Daoy (cell line): ENCODE results near the gene STAB1. TPM values are rescaled to one million over a fixed set of nuclear protein-coding genes. Genes with fewer than 3 reads are reported as not detected.
"Not testable (repeated sequence)": the region's sequence is repeated elsewhere in the genome, so short reads cannot be mapped to it uniquely, and the experiment has no call there.

Experiments
- DNase-seq: peaks from one replicate; pipeline ENCODE4 v3.0.0-alpha.2; 2015; ENCODE audit warnings: low read depth
- total RNA-seq: library from RNA; depleted of rRNA; stranded (reverse); fragments of >200 nt; shearing (Covaris generic); gene quantifications from 2 replicates; pipeline ENCODE4 v1.2.3, GENCODE V29; 2014

STAB1 gene
- total RNA-seq, 1 experiment from 2014 or later = not detected

GRCh38 chr3:52523386-52524257 lies 28.5 kb downstream of the STAB1 start:
- no peak for DNase-seq

DNA sequence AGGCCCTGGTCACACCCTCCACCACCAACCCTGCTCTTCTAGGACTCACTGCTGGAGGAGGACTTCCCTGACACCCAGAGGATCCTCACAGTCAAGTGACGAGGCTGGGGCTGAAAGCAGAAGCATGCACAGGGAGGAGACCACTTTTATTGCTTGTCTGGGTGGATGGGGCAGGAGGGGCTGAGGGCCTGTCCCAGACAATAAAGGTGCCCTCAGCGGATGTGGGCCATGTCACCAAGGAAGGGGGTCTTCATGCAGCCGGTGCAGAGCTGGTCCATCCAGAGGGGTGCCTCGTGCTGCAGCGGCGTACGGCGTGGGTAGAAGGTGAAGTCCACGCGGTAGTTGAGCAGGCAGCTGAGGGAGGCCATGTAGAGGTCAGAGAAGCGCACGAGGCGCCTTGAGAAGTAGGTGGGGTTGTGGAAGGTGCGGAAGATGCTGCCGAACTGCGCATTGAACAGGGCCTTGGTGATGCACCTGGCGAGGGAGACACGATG lies 29.2 kb downstream of the STAB1 start:
- DNase-seq = no peak

- DNase-seq = no peak
Observed at GRCh38 chr3:52524752-52525679, 29.9 kb downstream of the STAB1 start.

DNA sequence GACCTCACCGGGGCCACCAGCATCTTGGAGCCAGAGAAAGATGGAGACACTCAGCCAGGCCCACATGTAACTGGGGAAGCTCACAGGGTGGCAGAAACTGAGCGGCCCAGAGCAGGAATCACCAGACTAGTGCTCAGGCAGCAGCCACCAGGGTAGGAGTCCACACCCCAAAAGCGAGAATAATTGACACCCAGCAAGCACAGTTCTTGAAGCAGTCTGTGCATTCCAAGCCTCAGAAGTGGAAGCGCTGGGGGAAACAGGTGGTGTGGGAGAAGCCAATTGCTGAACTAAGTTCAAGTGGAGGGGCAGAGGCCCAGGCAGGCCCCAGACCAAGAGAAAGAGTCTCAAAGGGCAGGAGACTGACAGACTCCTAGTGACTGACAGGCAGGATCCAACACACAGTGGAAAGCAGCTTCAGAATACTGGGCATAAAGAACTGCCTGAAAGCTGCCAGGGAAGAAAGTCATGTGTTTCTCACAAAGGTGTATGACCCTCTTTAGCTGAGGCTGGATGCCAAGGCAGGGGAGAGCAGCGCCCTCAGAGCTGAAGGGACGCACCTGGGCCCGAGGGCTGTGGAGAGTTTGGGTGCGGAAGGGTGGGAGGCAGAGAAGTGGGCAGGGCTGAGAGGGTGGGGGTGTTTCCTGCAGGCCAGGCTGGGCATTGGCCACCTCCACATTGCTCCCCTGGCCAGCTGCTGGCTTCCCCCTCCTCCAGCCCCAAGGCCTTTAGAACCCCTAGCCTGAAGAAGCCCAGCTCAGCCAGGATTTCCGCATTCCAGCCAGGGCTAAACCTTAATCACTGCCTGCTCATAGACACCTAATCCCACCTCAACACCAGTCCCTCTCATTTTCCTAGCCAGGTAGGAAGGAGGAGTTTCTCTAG lies 30.8 kb downstream of the STAB1 start:
- no peak for DNase-seq

- not testable (repeated sequence) for DNase-seq
Observed at GRCh38 chr3:52526671-52527038, 31.5 kb downstream of the STAB1 start.

GRCh38 chr3:52527039-52527731 lies 32.0 kb downstream of the STAB1 start:
- DNase-seq = no peak

- DNase-seq = no peak
Observed at GRCh38 chr3:52527732-52528585, 32.8 kb downstream of the STAB1 start.

DNA sequence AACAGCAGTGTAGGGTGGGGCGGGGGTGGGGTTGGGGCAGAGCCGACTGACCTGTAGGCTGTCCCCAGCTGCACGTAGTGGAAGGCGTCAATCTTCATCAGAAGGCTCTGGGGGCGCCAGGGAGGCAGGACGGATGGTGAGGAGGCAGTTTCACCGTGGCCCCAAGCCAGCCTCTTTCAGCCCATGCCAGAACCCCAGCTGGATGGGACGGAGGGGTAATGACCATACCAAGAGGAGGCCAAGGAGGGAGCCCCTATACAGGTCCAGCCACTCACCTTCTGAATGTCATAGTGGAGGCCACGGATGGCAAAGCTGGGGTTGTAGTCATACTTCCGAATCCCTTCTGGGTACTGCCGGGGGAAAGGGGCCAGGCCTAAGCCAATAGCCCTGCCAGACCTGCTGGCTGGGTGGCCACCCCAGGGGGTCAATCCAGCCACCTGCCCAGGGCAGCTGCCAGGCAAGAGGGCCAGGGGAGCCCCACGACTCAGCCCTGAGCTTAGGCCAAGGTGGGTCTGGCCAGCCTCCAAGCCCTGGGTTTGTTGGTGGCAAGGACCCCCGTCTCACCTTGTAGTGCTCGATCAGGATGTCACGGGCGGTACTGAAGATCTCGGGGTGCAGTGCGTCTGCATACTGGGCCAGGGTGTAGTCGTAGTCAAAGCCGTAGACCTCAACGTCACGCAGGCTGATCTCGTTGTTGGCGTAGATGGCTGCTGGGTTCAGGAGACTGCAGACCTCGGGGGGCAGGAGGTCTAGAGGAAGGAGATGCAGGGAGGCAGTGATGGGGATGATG lies 33.6 kb downstream of the STAB1 start:
- DNase-seq = no peak

GRCh38 chr3:52529376-52530333 lies 34.5 kb downstream of the STAB1 start:
- peak; percentile 33 for DNase-seq

- peak; percentile 0 for DNase-seq
Observed at GRCh38 chr3:52530918-52531826, 36.0 kb downstream of the STAB1 start.

- peak; percentile 2 for DNase-seq
Observed at GRCh38 chr3:52531860-52532516, 36.9 kb downstream of the STAB1 start.

- DNase-seq = peak; percentile 83
Observed at GRCh38 chr3:52532517-52532837, 37.3 kb downstream of the STAB1 start.

GRCh38 chr3:52532838-52533622 lies 37.9 kb downstream of the STAB1 start:
- peak; percentile 27 for DNase-seq

GRCh38 chr3:52533623-52534280 lies 38.6 kb downstream of the STAB1 start, which contains the start of gene NT5DC2:
Gene NT5DC2 (minus strand): TSS chr3:52533857. CDS start chr3:52533737, 120 bp downstream.
- peak; percentile 85 for DNase-seq
